HepG2 (cell line): ENCODE data around the gene SHBG. TPM values are rescaled to one million over a fixed set of nuclear protein-coding genes. Genes with fewer than 3 reads are reported as not detected.
A peak's percentile ranks its signal among the peaks of the same experiment; 100 is the strongest.

Experiments used
- AKAP8 ChIP-seq: sonication (generic); formaldehyde crosslinking; IDR thresholded peaks from 2 replicates; pipeline ENCODE4 v1.5.1; 2020; ENCODE audit warnings: mild to moderate bottlenecking, missing genetic modification reagents
- CCDC6 ChIP-seq: sonication (generic); formaldehyde crosslinking; IDR thresholded peaks from 2 replicates; pipeline ENCODE4 v1.8.1; 2022; ENCODE audit warnings: mild to moderate bottlenecking, missing genetic modification reagents, moderate library complexity
- HDAC1 ChIP-seq: sonication (generic); formaldehyde crosslinking; IDR thresholded peaks from 2 replicates; pipeline ENCODE4 v1.5.1; 2020; ENCODE audit warnings: mild to moderate bottlenecking, missing genetic modification reagents
- KDM5A ChIP-seq: fragments of 200-600 bp; sonication (generic); IDR thresholded peaks from 2 replicates; pipeline ENCODE4 v1.7.0; 2018; ENCODE audit warnings: antibody characterized with exemption, mild to moderate bottlenecking, low read length, borderline replicate concordance
- PHF8 ChIP-seq: sonication (generic); formaldehyde crosslinking; IDR thresholded peaks from 2 replicates; pipeline ENCODE4 v1.5.0; 2020; ENCODE audit warnings: missing genetic modification reagents
- PPARG ChIP-seq: conservative IDR thresholded peaks from 2 replicates; pipeline ENCODE4 v1.6.1; 2016; ENCODE audit warnings: missing biosample characterization, missing genetic modification reagents
- RBAK ChIP-seq: sonication (generic); formaldehyde crosslinking; IDR thresholded peaks from 2 replicates; pipeline ENCODE4 v1.5.1; 2020; ENCODE audit warnings: mild to moderate bottlenecking, missing genetic modification reagents
- RBM39 ChIP-seq: fragments of 200-400 bp; formaldehyde crosslinking; IDR thresholded peaks from one replicate; pipeline ENCODE4 v1.6.1; 2018; ENCODE audit warnings: antibody characterized with exemption, mild to moderate bottlenecking, low read depth, low read length; ENCODE audit not compliant: poor library complexity, severe bottlenecking
- RFXANK ChIP-seq: IDR thresholded peaks from 2 replicates; pipeline ENCODE4 v1.6.1; 2016
- SALL1 ChIP-seq: sonication (generic); formaldehyde crosslinking; IDR thresholded peaks from 2 replicates; pipeline ENCODE4 v1.8.0; 2022; ENCODE audit warnings: mild to moderate bottlenecking, missing genetic modification reagents
- SP2 ChIP-seq: sonication (generic); formaldehyde crosslinking; IDR thresholded peaks from 2 replicates; pipeline ENCODE4 v1.5.1; 2020; ENCODE audit warnings: mild to moderate bottlenecking, missing genetic modification reagents
- U2AF2 ChIP-seq: fragments of 200-400 bp; formaldehyde crosslinking; IDR thresholded peaks from 2 replicates; pipeline ENCODE4 v1.6.1; 2017; ENCODE audit warnings: low read depth, mild to moderate bottlenecking, low read length
- ZEB1 ChIP-seq: IDR thresholded peaks from 2 replicates; pipeline ENCODE4 v1.6.1; 2012; ENCODE audit warnings: mild to moderate bottlenecking, low read depth, inconsistent platforms; ENCODE audit not compliant: insufficient replicate concordance
- ZMYM4 ChIP-seq: sonication (generic); formaldehyde crosslinking; IDR thresholded peaks from 2 replicates; pipeline ENCODE4 v1.8.1; 2023; ENCODE audit warnings: mild to moderate bottlenecking, missing genetic modification reagents
- ZNF138 ChIP-seq: sonication (generic); formaldehyde crosslinking; IDR thresholded peaks from 2 replicates; pipeline ENCODE4 v1.5.0; 2020; ENCODE audit warnings: mild to moderate bottlenecking, low read depth, missing genetic modification reagents
- ZNF292 ChIP-seq: sonication (generic); formaldehyde crosslinking; IDR thresholded peaks from 2 replicates; pipeline ENCODE4 v1.8.1; 2022; ENCODE audit warnings: mild to moderate bottlenecking, low read depth, missing genetic modification reagents, borderline replicate concordance
- ZNF329 ChIP-seq: sonication (generic); formaldehyde crosslinking; IDR thresholded peaks from 2 replicates; pipeline ENCODE4 v1.9.0; 2021; ENCODE audit warnings: low read depth, mild to moderate bottlenecking, missing genetic modification reagents
- ZNF484 ChIP-seq: sonication (generic); formaldehyde crosslinking; IDR thresholded peaks from 2 replicates; pipeline ENCODE4 v1.5.1; 2020; ENCODE audit warnings: mild to moderate bottlenecking, low read depth, missing genetic modification reagents, borderline replicate concordance
- ZNF556 ChIP-seq: sonication (generic); formaldehyde crosslinking; IDR thresholded peaks from 2 replicates; pipeline ENCODE4 v1.4.0; 2020; ENCODE audit warnings: mild to moderate bottlenecking, missing genetic modification reagents, borderline replicate concordance
- ZNF737 ChIP-seq: sonication (generic); formaldehyde crosslinking; IDR thresholded peaks from 2 replicates; pipeline ENCODE4 v1.5.0; 2020; ENCODE audit warnings: missing genetic modification reagents, mild to moderate bottlenecking, borderline replicate concordance
- ZNF781 ChIP-seq: sonication (generic); formaldehyde crosslinking; IDR thresholded peaks from 2 replicates; pipeline ENCODE4 v1.5.1; 2020; ENCODE audit warnings: borderline replicate concordance, mild to moderate bottlenecking, missing genetic modification reagents; ENCODE audit errors: not compliant biosample characterization
- ZNF841 ChIP-seq: sonication (generic); formaldehyde crosslinking; IDR thresholded peaks from 2 replicates; pipeline ENCODE4 v1.8.1; 2023; ENCODE audit warnings: missing genetic modification reagents, borderline replicate concordance
- ZSCAN9 ChIP-seq: IDR thresholded peaks from 2 replicates; pipeline ENCODE4 v1.6.1; 2016; ENCODE audit warnings: borderline replicate concordance
- polyA plus RNA-seq, 8 experiments: library from polyadenylated mRNA; depleted of rRNA in 3 of 8; stranded (reverse) in 7 of 8; unstranded in 1 of 8; fragments of >200 nt; fragmentation: Illumina TruSeq in 4 of 8; extraction: Trizol in 4 of 8; gene quantifications; 2 replicates each; pipeline versions ENCODE4 v1.2.1 to v1.2.3, GENCODE V29; 2011 to 2016; ENCODE audit warnings: low read depth in 4 of 8, missing spikeins in 1 of 8, mixed read lengths in 1 of 8; ENCODE audit not compliant: insufficient read depth in 1 of 8
- total RNA-seq, 5 experiments: library from RNA; depleted of rRNA; stranded (reverse); fragments of >200 nt; fragmentation: Illumina TruSeq; extraction: Trizol; gene quantifications; 2 replicates each; pipeline ENCODE4 v1.2.3, GENCODE V29; 2016; ENCODE audit warnings: low read depth in 1 of 5
- TF ChIP-seq, protein P1 (sequence below): IDR thresholded peaks from 2 replicates; pipeline ENCODE4 v1.6.1; 2016; ENCODE audit warnings: control low read depth
- TF ChIP-seq, protein P2 (sequence below): sonication (generic); formaldehyde crosslinking; IDR thresholded peaks from 2 replicates; pipeline ENCODE4 v1.4.0; 2020; ENCODE audit warnings: missing genetic modification reagents
- TF ChIP-seq, protein P3 (sequence below): IDR thresholded peaks from 2 replicates; pipeline ENCODE4 v1.6.1; 2016
- TF ChIP-seq, protein P4 (sequence below): sonication (generic); formaldehyde crosslinking; IDR thresholded peaks from 2 replicates; pipeline ENCODE4 v1.5.1; 2020; ENCODE audit warnings: missing genetic modification reagents, mild to moderate bottlenecking, borderline replicate concordance

Gene SHBG
- total and polyA plus RNA-seq, 2 of the 13 experiments (the other 11 are each of a cell fraction or from before 2014, with no cell fraction given): 4.0 to 6.1 TPM

DNA sequence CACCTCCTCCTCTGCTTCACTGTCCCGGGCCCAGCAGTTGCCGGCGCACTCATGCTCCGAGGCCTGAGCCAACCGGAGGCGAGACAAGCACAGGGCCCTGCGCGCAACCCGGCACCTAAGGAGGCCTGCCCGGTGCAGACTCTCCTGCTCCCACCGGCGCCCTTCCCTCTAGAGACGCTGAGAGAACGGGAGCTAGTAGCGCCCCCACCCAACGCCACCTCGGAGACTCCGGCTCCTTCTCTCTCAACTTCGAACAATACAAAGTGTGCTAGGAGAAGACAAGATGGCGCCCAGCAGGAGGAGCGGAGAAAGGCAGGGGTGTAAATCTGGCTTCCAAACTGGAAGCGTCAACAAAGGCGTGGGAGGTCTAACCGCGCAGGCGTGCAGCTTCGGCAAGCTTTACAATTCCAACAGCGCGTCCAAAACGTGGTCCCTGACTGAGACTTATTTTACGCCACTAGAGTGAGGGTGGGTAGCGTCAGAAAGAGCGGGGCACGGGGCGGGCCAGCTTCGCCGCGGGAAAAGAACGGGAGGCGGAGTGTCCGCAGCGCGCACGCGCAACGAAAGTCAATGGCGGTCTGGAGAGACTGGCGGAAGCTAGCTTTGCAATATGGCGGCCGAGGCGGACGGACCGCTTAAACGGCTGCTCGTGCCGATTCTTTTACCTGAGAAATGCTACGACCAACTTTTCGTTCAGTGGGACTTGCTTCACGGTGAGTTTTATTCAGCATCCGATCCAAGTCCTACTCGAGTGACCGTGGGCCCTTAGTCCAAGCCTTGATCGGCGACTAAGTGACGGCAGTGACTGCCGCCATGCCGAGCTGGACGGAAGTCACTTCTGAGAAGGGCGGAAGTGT lies 46.5 kb upstream of the SHBG start, which contains the start of gene MPDU1 (continued):
- TF ChIP-seq, protein P1, sequence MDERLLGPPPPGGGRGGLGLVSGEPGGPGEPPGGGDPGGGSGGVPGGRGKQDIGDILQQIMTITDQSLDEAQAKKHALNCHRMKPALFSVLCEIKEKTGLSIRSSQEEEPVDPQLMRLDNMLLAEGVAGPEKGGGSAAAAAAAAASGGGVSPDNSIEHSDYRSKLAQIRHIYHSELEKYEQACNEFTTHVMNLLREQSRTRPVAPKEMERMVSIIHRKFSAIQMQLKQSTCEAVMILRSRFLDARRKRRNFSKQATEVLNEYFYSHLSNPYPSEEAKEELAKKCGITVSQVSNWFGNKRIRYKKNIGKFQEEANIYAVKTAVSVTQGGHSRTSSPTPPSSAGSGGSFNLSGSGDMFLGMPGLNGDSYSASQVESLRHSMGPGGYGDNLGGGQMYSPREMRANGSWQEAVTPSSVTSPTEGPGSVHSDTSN: no peak
- TF ChIP-seq ZNF484 (peak; percentile 50; the same call in 1 of the 2 replicates), ZNF138 (CRISPR knock-in tag) (no peak; the same call in 1 of the 2 replicates), PPARG (CRISPR knock-in tag) (peak; percentile 49; the same call in 1 of the 2 replicates), HDAC1 (CRISPR knock-in tag) (peak; percentile 78), KDM5A (peak; percentile 82), SALL1 (CRISPR knock-in tag) (peak; percentile 69), ZNF841 (CRISPR knock-in tag) (no peak), ZNF781 (no peak), CCDC6 (CRISPR knock-in tag) (peak; percentile 55; the same call in 1 of the 2 replicates), ZSCAN9 (CRISPR knock-in tag) (no peak), AKAP8 (CRISPR knock-in tag) (no peak), ZNF556 (CRISPR knock-in tag) (no peak; the same call in 1 of the 2 replicates), RBM39 (no peak), ZNF737 (CRISPR knock-in tag) (no peak), U2AF2 (no peak), RFXANK (CRISPR knock-in tag) (no peak), ZNF292 (peak; percentile 28; the same call in 1 of the 2 replicates), ZEB1 (no peak), PHF8 (CRISPR knock-in tag) (peak; percentile 93), ZMYM4 (CRISPR knock-in tag) (peak; percentile 60; the same call in 1 of the 2 replicates), SP2 (CRISPR knock-in tag) (peak; percentile 50; the same call in 1 of the 2 replicates), RBAK (CRISPR knock-in tag) (no peak), ZNF329 (no peak)
- TF ChIP-seq, protein P2, sequence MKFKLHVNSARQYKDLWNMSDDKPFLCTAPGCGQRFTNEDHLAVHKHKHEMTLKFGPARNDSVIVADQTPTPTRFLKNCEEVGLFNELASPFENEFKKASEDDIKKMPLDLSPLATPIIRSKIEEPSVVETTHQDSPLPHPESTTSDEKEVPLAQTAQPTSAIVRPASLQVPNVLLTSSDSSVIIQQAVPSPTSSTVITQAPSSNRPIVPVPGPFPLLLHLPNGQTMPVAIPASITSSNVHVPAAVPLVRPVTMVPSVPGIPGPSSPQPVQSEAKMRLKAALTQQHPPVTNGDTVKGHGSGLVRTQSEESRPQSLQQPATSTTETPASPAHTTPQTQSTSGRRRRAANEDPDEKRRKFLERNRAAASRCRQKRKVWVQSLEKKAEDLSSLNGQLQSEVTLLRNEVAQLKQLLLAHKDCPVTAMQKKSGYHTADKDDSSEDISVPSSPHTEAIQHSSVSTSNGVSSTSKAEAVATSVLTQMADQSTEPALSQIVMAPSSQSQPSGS (CRISPR knock-in tag): no peak
- TF ChIP-seq, protein P3, sequence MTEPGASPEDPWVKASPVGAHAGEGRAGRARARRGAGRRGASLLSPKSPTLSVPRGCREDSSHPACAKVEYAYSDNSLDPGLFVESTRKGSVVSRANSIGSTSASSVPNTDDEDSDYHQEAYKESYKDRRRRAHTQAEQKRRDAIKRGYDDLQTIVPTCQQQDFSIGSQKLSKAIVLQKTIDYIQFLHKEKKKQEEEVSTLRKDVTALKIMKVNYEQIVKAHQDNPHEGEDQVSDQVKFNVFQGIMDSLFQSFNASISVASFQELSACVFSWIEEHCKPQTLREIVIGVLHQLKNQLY (CRISPR knock-in tag): 0 out of 2 replicates have a peak, but pooled peaks have one; percentile 4
- TF ChIP-seq, protein P4, sequence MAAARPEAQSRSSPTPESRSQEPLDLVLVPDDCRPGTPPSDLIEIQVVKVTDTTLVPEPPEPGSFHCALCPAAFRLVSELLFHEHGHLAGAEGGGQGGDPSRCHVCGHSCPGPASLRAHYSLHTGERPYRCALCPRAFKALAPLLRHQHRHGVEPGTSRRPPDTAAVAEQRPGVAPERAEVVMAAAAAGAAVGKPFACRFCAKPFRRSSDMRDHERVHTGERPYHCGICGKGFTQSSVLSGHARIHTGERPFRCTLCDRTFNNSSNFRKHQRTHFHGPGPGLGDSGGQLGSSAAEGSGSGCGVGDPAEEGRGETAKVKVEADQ (CRISPR knock-in tag): 0 out of 2 replicates have a peak, but pooled peaks have one; percentile 42
